ENCODE data around the gene KRAS. TPM values are rescaled to one million over a fixed set of nuclear protein-coding genes. Genes with fewer than 3 reads are reported as not detected.

KRAS gene
- total and polyA plus RNA-seq, 2 of the 13 experiments (the other 11 are each of a cell fraction or from before 2014, with no cell fraction given) = 6.5 to 9.8 TPM

DNA sequence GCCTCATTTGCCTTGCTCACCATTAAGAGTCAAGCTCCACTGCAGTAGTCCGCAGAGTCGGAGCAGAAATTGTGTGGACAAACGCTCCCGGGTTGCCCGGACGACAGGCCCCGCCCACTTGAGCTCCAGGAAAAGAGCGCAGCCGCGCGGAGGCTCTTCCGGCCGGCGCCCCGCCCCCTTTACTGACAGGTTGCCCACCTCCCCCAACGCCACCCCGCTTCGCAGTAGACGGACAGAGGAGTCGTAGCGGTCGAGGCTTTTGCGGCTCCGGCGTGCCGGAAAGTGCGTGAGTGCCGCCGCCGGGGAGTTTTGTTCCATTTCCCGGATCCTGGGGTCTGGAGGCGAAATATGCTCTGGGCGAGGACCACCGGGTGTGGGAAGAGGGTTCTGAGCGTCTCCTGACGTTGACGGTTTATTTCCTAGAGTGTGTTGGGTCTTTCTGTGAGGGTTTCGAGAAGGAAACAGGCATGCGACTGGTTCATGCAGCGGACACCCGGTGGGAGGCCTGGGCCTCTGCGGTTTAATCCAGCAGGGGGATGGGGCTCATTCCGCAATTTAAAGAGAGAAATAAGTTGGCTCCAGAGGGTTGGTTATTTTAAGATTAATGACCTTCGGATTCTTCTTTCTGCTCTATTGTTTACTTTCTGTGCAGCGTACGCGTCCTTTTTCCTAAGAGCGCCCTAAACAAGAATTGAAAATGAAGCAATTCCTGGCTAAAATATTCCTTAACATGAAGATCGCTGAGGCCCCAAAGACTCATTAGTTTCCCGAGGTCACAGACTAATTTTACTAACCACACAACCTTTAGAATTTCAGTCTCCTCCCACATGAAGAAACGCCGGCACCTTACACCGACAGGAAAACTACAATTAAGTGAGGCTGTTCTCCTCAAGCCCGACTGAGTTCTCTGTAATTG, 55.4 kb downstream of the KRAS start, which contains the start of the genes DNAI7 and ETFRF1 (continued):
- TF ChIP-seq, protein P1, sequence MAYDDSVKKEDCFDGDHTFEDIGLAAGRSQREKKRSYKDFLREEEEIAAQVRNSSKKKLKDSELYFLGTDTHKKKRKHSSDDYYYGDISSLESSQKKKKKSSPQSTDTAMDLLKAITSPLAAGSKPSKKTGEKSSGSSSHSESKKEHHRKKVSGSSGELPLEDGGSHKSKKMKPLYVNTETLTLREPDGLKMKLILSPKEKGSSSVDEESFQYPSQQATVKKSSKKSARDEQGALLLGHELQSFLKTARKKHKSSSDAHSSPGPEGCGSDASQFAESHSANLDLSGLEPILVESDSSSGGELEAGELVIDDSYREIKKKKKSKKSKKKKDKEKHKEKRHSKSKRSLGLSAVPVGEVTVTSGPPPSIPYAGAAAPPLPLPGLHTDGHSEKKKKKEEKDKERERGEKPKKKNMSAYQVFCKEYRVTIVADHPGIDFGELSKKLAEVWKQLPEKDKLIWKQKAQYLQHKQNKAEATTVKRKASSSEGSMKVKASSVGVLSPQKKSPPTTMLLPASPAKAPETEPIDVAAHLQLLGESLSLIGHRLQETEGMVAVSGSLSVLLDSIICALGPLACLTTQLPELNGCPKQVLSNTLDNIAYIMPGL (CRISPR knock-in tag; IDR thresholded peaks at IDR 0.05; ENCODE audit: borderline replicate concordance in 1 of 2, low read depth in 1 of 2) = peak; percentile 35 to 79; a peak in 2 of 4 replicates
- TF ChIP-seq ZEB1 (IDR thresholded peaks at IDR 0.05; ENCODE audit: insufficient replicate concordance, low read depth) (no peak), ELF1 (CRISPR knock-in tag; IDR thresholded peaks at IDR 0.05) (peak; percentile 75; the same call in 1 of the 2 replicates), ZNF788 (CRISPR knock-in tag; IDR thresholded peaks at IDR 0.05; ENCODE audit: borderline replicate concordance) (no peak; the same call in 1 of the 2 replicates), ZNF629 (CRISPR knock-in tag; conservative IDR thresholded peaks at IDR 0.05) (no peak), MIXL1 (CRISPR knock-in tag; IDR thresholded peaks at IDR 0.05) (no peak; the same call in 1 of the 2 replicates), FOSL1 (CRISPR knock-in tag; IDR thresholded peaks at IDR 0.05; ENCODE audit: borderline replicate concordance) (no peak), ZNF431 (CRISPR knock-in tag; IDR thresholded peaks at IDR 0.05; ENCODE audit: borderline replicate concordance, low read depth) (peak; percentile 67; the same call in 1 of the 2 replicates), NFYB (CRISPR knock-in tag; IDR thresholded peaks at IDR 0.05) (no peak), KDM5A (IDR thresholded peaks at IDR 0.05; ENCODE audit: borderline replicate concordance, low read length) (peak; percentile 70; the same call in 1 of the 2 replicates), MXD4 (CRISPR knock-in tag; IDR thresholded peaks at IDR 0.05) (peak; percentile 74), ZNF180 (CRISPR knock-in tag; IDR thresholded peaks at IDR 0.05; ENCODE audit: borderline replicate concordance, low read depth) (no peak), NAIF1 (CRISPR knock-in tag; IDR thresholded peaks at IDR 0.05; ENCODE audit: borderline replicate concordance) (peak; percentile 98)
- TF ChIP-seq, protein P2, sequence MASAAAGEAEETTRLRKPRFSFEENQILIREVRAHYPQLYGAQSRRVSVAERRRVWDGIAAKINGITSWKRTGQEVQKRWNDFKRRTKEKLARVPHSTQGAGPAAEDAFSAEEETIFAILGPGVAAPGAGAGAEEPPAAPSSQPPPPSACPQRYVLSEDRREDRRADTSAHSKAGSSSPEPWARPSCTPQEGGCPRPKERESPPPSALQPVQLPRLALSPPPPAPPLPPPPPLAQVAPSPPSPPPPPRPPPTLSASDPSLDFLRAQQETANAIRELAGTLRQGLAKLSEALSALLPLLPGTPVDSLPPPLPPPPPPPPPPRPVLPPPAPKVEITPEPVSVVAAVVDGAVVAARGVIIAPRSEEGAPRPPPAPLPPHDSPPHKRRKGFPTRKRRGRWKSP (CRISPR knock-in tag; IDR thresholded peaks at IDR 0.05) = peak; percentile 55; the same call in 1 of the 2 replicates
- TF ChIP-seq, protein P3, sequence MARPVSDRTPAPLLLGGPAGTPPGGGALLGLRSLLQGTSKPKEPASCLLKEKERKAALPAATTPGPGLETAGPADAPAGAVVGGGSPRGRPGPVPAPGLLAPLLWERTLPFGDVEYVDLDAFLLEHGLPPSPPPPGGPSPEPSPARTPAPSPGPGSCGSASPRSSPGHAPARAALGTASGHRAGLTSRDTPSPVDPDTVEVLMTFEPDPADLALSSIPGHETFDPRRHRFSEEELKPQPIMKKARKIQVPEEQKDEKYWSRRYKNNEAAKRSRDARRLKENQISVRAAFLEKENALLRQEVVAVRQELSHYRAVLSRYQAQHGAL (CRISPR knock-in tag; IDR thresholded peaks at IDR 0.05; ENCODE audit: not compliant biosample characterization) = no peak
- TF ChIP-seq, protein P4, sequence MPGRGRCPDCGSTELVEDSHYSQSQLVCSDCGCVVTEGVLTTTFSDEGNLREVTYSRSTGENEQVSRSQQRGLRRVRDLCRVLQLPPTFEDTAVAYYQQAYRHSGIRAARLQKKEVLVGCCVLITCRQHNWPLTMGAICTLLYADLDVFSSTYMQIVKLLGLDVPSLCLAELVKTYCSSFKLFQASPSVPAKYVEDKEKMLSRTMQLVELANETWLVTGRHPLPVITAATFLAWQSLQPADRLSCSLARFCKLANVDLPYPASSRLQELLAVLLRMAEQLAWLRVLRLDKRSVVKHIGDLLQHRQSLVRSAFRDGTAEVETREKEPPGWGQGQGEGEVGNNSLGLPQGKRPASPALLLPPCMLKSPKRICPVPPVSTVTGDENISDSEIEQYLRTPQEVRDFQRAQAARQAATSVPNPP (CRISPR knock-in tag; IDR thresholded peaks at IDR 0.05) = no peak
- TF ChIP-seq, protein P5, sequence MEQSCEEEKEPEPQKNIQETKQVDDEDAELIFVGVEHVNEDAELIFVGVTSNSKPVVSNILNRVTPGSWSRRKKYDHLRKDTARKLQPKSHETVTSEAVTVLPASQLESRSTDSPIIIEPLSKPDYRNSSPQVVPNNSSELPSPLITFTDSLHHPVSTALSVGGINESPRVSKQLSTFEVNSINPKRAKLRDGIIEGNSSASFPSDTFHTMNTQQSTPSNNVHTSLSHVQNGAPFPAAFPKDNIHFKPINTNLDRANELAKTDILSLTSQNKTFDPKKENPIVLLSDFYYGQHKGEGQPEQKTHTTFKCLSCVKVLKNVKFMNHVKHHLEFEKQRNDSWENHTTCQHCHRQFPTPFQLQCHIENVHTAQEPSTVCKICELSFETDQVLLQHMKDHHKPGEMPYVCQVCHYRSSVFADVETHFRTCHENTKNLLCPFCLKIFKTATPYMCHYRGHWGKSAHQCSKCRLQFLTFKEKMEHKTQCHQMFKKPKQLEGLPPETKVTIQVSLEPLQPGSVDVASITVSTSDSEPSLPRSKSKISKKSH (CRISPR knock-in tag; IDR thresholded peaks at IDR 0.05; ENCODE audit: borderline replicate concordance) = peak; percentile 42; the same call in 1 of the 2 replicates
